Uterus (tissue), 4 donors: Measurements from ENCODE around the gene TBC1D14. TPM values are rescaled to one million over a fixed set of nuclear protein-coding genes. Genes with fewer than 3 reads are reported as not detected.

Experiments
- DNase-seq, 2 donors: peaks; one replicate each; pipeline ENCODE4 v3.0.0-alpha.2; 2019 to 2020
- H3K27ac ChIP-seq, 2 donors: fragments of 200-600 bp; sonication (generic); 1 replicate in 1 of 2; 2 replicates in 1 of 2; pipeline ENCODE4 v1.5.1; 2016 to 2018
- H3K27me3 ChIP-seq, 2 donors: fragments of 200-600 bp; sonication (generic); one replicate each; pipeline ENCODE4 v1.5.1; 2018 to 2019; ENCODE audit warnings: control low read depth in 1 of 2
- H3K36me3 ChIP-seq, 2 donors: fragments of 200-600 bp; sonication (generic); one replicate each; pipeline ENCODE4 v1.5.1; 2019; ENCODE audit warnings: control low read depth in 1 of 2
- H3K4me1 ChIP-seq, 2 donors: fragments of 200-600 bp; sonication (generic); one replicate each; pipeline ENCODE4 v1.5.1; 2018 to 2019; ENCODE audit warnings: control low read depth in 1 of 2
- H3K4me3 ChIP-seq, 2 donors: fragments of 200-600 bp; sonication (generic); 1 replicate in 1 of 2; 2 replicates in 1 of 2; pipeline ENCODE4 v1.5.1; 2018 to 2019; ENCODE audit warnings: mild to moderate bottlenecking in 1 of 2
- H3K9me3 ChIP-seq, 2 donors: fragments of 200-600 bp; sonication (generic); one replicate each; pipeline ENCODE4 v1.5.1; 2019; ENCODE audit warnings: control low read depth in 1 of 2
- POLR2A ChIP-seq, 2 donors: fragments of 450-650 bp; IDR thresholded peaks; one replicate each; pipeline ENCODE4 v1.6.1; 2016; ENCODE audit warnings: antibody characterized with exemption in 2 of 2, mild to moderate bottlenecking in 1 of 2, moderate library complexity in 1 of 2
- intact Hi-C: fragments of 100-400 bp; cut with DNase I; formaldehyde crosslinking; loops from one replicate; pipeline ENCODE4 v1.15.1; 2023; ENCODE audit warnings: low total_unique reads
- total RNA-seq, 4 donors: library from RNA; depleted of rRNA in 3 of 4; stranded (reverse); fragments of >200 nt in 3 of 4; gene quantifications; one replicate each; pipeline versions ENCODE4 v1.1.0 to v1.2.4, GENCODE V29; 2014 to 2023
- TF ChIP-seq, protein P1 (sequence below), 4 experiments: fragments of 200-600 bp in 2 of 4; fragments of 450-650 bp in 2 of 4; sonication (generic) in 2 of 4; IDR thresholded peaks; one replicate each; pipeline ENCODE4 v1.5.1; 2016 to 2019; ENCODE audit warnings: antibody characterized with exemption in 4 of 4, mild to moderate bottlenecking in 2 of 4, moderate library complexity in 1 of 4
- donor health status: DM: yes; HTN: yes; CAD: no.

Gene TBC1D14
- total RNA-seq, 4 donors from 2014 or later = 16.9 to 61.2 (median 28.1) TPM

DNA sequence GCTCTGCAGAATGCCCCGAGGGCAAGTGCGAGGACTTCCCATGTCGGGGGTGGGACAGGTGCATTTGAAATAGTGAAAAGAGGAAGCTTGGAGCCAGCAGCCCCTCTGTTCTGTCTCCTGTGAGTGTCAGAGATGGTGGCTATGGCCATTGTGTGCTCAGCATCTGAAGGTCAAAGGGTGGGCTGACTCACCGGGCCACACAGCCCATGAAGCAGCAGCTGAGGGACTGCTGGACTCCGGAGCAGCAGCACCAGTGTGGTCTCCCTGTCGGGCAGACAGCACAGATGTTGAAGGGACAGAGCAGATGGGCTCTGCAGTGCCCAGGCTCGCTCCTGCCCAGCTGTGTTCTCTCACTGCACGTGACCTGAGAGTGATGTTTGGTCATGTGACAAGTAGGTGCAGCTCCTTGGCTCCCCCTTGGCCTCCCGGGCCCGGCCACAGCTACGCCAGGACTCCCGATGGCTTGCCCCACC, 53.5 kb downstream of the TBC1D14 start:
- TF ChIP-seq, protein P1, sequence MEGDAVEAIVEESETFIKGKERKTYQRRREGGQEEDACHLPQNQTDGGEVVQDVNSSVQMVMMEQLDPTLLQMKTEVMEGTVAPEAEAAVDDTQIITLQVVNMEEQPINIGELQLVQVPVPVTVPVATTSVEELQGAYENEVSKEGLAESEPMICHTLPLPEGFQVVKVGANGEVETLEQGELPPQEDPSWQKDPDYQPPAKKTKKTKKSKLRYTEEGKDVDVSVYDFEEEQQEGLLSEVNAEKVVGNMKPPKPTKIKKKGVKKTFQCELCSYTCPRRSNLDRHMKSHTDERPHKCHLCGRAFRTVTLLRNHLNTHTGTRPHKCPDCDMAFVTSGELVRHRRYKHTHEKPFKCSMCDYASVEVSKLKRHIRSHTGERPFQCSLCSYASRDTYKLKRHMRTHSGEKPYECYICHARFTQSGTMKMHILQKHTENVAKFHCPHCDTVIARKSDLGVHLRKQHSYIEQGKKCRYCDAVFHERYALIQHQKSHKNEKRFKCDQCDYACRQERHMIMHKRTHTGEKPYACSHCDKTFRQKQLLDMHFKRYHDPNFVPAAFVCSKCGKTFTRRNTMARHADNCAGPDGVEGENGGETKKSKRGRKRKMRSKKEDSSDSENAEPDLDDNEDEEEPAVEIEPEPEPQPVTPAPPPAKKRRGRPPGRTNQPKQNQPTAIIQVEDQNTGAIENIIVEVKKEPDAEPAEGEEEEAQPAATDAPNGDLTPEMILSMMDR (IDR thresholded peaks at IDR 0.05) = no peak
- TF ChIP-seq POLR2A (IDR thresholded peaks at IDR 0.05) = no peak
- Histone ChIP-seq H3K4me1 (no peaks in the 10 kb centered on the region), H3K27me3 (no peaks in the 10 kb centered on the region), H3K4me3 (no peak overlapping the region), H3K36me3 (no peaks in the 10 kb centered on the region), H3K27ac (no peak overlapping the region), H3K9me3 (no peaks in the 10 kb centered on the region)
- no peak for DNase-seq
- intact Hi-C loops = no loop called here

DNA sequence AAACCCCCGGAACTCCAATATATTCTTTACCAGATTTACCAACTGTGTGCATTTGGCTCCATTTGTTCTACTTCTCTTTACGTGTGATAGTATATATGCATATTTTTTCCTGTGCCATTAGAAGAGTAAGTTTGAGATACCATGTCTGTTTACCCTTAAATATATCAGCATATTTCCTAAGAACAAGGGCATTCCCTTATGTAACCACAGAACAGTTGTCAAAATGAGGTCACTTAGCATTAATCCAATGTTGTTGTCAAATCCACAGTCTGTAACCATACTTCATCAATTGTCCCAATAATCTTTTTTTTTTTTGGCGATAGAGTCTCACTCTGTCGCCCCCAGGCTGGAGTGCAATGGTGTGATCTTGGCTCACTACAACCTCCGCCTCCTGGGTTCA, 55.2 kb downstream of the TBC1D14 start:
- Histone ChIP-seq H3K4me1 (no peaks in the 10 kb centered on the region), H3K4me3 (no peak overlapping the region), H3K27me3 (no peaks in the 10 kb centered on the region), H3K9me3 (no peaks in the 10 kb centered on the region), H3K27ac (no peak overlapping the region), H3K36me3 (no peaks in the 10 kb centered on the region)
- DNase-seq = no peak
- TF ChIP-seq, protein P1 (IDR thresholded peaks at IDR 0.05) = no peak
- TF ChIP-seq POLR2A (IDR thresholded peaks at IDR 0.05) = no peak
- intact Hi-C loops = no loop called here

DNA sequence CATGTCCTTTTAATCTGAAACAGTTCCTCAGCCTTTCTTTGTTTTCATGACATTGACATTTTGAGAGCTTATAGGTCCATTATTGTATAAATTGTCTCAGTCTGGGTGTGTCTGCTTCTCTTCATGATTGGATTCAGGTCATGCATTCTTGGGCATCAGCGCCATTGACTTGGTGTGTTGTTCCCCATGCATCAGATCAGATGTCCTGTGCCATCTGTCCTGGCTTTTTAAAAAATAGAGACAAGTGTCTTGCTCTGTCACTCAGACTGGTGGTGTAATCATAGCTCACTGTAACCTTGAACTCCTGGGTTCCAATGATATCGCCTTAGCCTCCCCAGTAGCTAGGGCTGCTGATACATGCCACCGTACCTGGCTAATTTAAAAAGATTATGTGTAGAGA, 55.7 kb downstream of the TBC1D14 start:
- Histone ChIP-seq H3K27me3 (no peaks in the 10 kb centered on the region), H3K27ac (no peak overlapping the region), H3K36me3 (no peaks in the 10 kb centered on the region), H3K9me3 (no peaks in the 10 kb centered on the region), H3K4me1 (no peaks in the 10 kb centered on the region), H3K4me3 (no peak overlapping the region)
- intact Hi-C loops = no loop called here
- no peak for DNase-seq
- TF ChIP-seq, protein P1 (IDR thresholded peaks at IDR 0.05) = no peak
- TF ChIP-seq POLR2A (IDR thresholded peaks at IDR 0.05) = no peak

DNA sequence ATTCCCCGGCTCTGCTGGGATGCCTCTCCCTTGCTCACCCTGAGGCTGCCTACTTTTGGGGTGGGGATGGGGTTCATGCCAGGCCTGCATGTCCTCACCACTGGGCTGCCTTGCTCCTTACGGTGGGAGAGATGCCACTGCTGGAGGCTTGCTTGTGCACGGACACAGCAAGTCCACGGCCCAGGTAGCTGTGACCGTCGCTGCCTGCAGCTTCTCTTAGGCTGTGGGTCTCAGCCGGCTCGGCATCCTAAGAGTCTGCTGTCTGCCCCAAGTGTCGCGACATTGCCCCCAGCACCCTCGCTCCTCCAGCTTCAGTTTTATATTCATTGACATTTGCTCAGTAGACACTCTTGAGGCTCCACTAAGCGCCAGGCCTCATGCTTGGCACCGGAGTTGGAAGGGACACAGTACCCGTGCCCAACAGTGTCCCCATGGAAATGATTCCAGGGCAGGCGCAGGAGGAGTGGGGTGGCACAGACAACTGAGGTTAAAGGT, 58.3 kb downstream of the TBC1D14 start:
- Histone ChIP-seq H3K4me3 (no peak overlapping the region), H3K27ac (no peak overlapping the region), H3K36me3 (no peaks in the 10 kb centered on the region), H3K4me1 (no peaks in the 10 kb centered on the region), H3K9me3 (no peaks in the 10 kb centered on the region), H3K27me3 (no peaks in the 10 kb centered on the region)
- TF ChIP-seq, protein P1 (IDR thresholded peaks at IDR 0.05) = no peak
- no peak for TF ChIP-seq POLR2A (IDR thresholded peaks at IDR 0.05)
- intact Hi-C loops = no loop called here
- no peak for DNase-seq

DNA sequence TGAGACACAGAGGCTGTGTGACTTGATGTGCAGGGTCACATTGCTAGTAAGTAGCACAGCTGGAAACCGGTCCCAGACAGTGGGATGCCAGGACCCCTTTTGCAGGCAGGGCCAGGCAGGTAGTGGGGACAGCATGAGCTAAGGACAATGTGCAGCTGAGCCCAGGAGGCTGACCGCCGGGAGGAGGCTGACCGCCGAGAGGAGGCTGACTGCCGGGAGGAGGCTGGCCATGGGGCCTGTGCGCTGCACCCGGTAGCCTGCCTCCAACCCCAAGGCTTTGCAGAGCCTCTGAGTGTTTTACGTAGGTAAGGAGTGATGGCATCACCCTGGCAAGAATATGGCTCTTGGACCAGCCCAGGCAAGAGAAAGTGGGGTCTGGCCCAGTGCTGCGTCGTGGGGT, 58.9 kb downstream of the TBC1D14 start:
- H3K27me3 ChIP-seq = no peaks in the 10 kb centered on the region
- H3K4me1 ChIP-seq = no peaks in the 10 kb centered on the region
- H3K9me3 ChIP-seq = no peaks in the 10 kb centered on the region
- intact Hi-C loops = no loop called here
- H3K4me3 ChIP-seq = no peak overlapping the region
- TF ChIP-seq POLR2A (IDR thresholded peaks at IDR 0.05) = no peak
- TF ChIP-seq, protein P1 (IDR thresholded peaks at IDR 0.05) = no peak
- H3K27ac ChIP-seq = no peak overlapping the region
- DNase-seq = no peak
- no peaks in the 10 kb centered on the region for H3K36me3 ChIP-seq
